DMS53 treated with DMSO at 0.1 percent for 48 hours (cell line): ENCODE data around the gene SULT2B1.
"Not testable (repeated sequence)": the region's sequence is repeated elsewhere in the genome, so short reads cannot be mapped to it uniquely, and the experiment has no call there.

ENCODE experiments used
- DNase-seq: peaks from one replicate; lab custom pipeline; 2025; ENCODE audit not compliant: unreplicated experiment; lab: John Stamatoyannopoulos, UW

The SULT2B1 gene

GRCh38 chr19:48556825-48557224 lies 4.9 kb downstream of the SULT2B1 start:
- no peak for DNase-seq

- DNase-seq: no peak
Measured at GRCh38 chr19:48558018-48558684, 6.2 kb downstream of the SULT2B1 start.

- DNase-seq: no peak
Measured at GRCh38 chr19:48560095-48560530, 8.1 kb downstream of the SULT2B1 start.

GRCh38 chr19:48561412-48561811 lies 9.4 kb downstream of the SULT2B1 start:
- DNase-seq: no peak

- no peak for DNase-seq
Measured at GRCh38 chr19:48565090-48565489, 13.1 kb downstream of the SULT2B1 start.

- DNase-seq: peak; percentile 89
Measured at GRCh38 chr19:48568345-48568886, 16.4 kb downstream of the SULT2B1 start.

GRCh38 chr19:48569814-48570213 lies 17.8 kb downstream of the SULT2B1 start:
- no peak for DNase-seq

GRCh38 chr19:48571378-48572162 lies 19.6 kb downstream of the SULT2B1 start:
- peak; percentile 83 for DNase-seq

- no peak for DNase-seq
Measured at GRCh38 chr19:48573163-48573505, 21.2 kb downstream of the SULT2B1 start.

GRCh38 chr19:48575931-48576622 lies 24.1 kb downstream of the SULT2B1 start:
- no peak for DNase-seq

- DNase-seq: not testable (repeated sequence)
Measured at GRCh38 chr19:48577908-48578307, 25.9 kb downstream of the SULT2B1 start.

- no peak for DNase-seq
Measured at GRCh38 chr19:48578891-48579290, 26.9 kb downstream of the SULT2B1 start.

- no peak for DNase-seq
Measured at GRCh38 chr19:48582168-48582567, 30.2 kb downstream of the SULT2B1 start.

- no peak for DNase-seq
Measured at GRCh38 chr19:48587387-48587786, 35.4 kb downstream of the SULT2B1 start.

- DNase-seq: peak; percentile 77
Measured at GRCh38 chr19:48588670-48589401, 36.9 kb downstream of the SULT2B1 start.

- DNase-seq: no peak
Measured at GRCh38 chr19:48591021-48591420, 39.0 kb downstream of the SULT2B1 start.

- no peak for DNase-seq
Measured at GRCh38 chr19:48595171-48595570, 43.2 kb downstream of the SULT2B1 start.

- DNase-seq: no peak
Measured at GRCh38 chr19:48595833-48596232, 43.9 kb downstream of the SULT2B1 start.

GRCh38 chr19:48596237-48596636 lies 44.3 kb downstream of the SULT2B1 start:
- no peak for DNase-seq

GRCh38 chr19:48596679-48597465 lies 44.9 kb downstream of the SULT2B1 start:
- DNase-seq: no peak
